ENCODE measurements around the gene SARS1.

GRCh38 chr1:109272831-109273547 is 59.3 kb downstream of the SARS1 start:
- no peak for TF ChIP-seq EZH2 (IDR thresholded peaks at IDR 0.05; ENCODE audit: insufficient read depth, poor library complexity, severe bottlenecking)
- TF ChIP-seq EZH2phosphoT487 (IDR thresholded peaks at IDR 0.05; ENCODE audit: insufficient read depth, low read depth), result no peak
